Calu3 (cell line): Measurements from ENCODE around the gene DCLK2. TPM values are rescaled to one million over a fixed set of nuclear protein-coding genes. Genes with fewer than 3 reads are reported as not detected.

Experiments
- BruUV-seq: library from RNA; stranded (reverse); fragments of 400-500 nt; replicated peaks from 2 replicates; lab custom pipeline; 2021; lab: Mats Ljungman, UMichigan
- CTCF ChIA-PET: fragments of 300-600 bp; sonication (Branson Sonifier 250); formaldehyde crosslinking; loops from one replicate; lab custom pipeline; 2022; ENCODE audit warnings: antibody characterized with exemption; lab: Charles Lee
- DNase-seq: peaks from one replicate; pipeline ENCODE4 v3.0.0; 2022
- H3K27ac Mint-ChIP-seq: one replicate; pipeline ENCODE4 v1.8.0; 2022; ENCODE audit warnings: mixed read lengths; ENCODE audit not compliant: unreplicated experiment
- H3K27me3 Mint-ChIP-seq: one replicate; pipeline ENCODE4 v1.8.0; 2022; ENCODE audit warnings: mixed read lengths; ENCODE audit not compliant: unreplicated experiment
- H3K36me3 Mint-ChIP-seq: one replicate; pipeline ENCODE4 v1.8.0; 2022; ENCODE audit warnings: mild to moderate bottlenecking, moderate library complexity, mixed read lengths; ENCODE audit not compliant: insufficient read depth, unreplicated experiment
- H3K4me1 Mint-ChIP-seq: one replicate; pipeline ENCODE4 v1.8.0; 2022; ENCODE audit warnings: mild to moderate bottlenecking, low read depth, mixed read lengths; ENCODE audit not compliant: unreplicated experiment
- H3K4me3 Mint-ChIP-seq: one replicate; pipeline ENCODE4 v1.8.0; 2022; ENCODE audit warnings: mild to moderate bottlenecking, low read depth, moderate library complexity, mixed read lengths; ENCODE audit not compliant: unreplicated experiment
- H3K9me3 Mint-ChIP-seq: one replicate; pipeline ENCODE4 v1.8.0; 2022; ENCODE audit warnings: low read depth, mixed read lengths; ENCODE audit not compliant: unreplicated experiment
- CTCF ChIP-seq: fragments of 200-600 bp; IDR thresholded peaks from one replicate; pipeline ENCODE4 v1.8.0; 2022; ENCODE audit warnings: antibody characterized with exemption; ENCODE audit not compliant: unreplicated experiment
- intact Hi-C: fragments of 100-400 bp; cut with micrococcal nuclease; formaldehyde crosslinking; loops from one replicate; pipeline ENCODE4 v1.10.0; 2022; ENCODE audit not compliant: unreplicated experiment
- total RNA-seq: library from RNA; stranded (reverse); gene quantifications from 2 replicates; pipeline ENCODE4 v1.2.3, GENCODE V29; 2022

Gene DCLK2
- total RNA-seq, 1 experiment from 2014 or later: 0.31 TPM

GRCh38 chr4:150131581-150132228 is 53.5 kb downstream of the DCLK2 start:
- H3K27ac Mint-ChIP-seq: no peak overlapping the region
- no peaks in the 10 kb centered on the region for H3K36me3 Mint-ChIP-seq
- intact Hi-C loops: no loop called here
- no TSS peak for BruUV-seq
- no peak for DNase-seq
- H3K9me3 Mint-ChIP-seq: no peaks in the 10 kb centered on the region
- no peaks in the 10 kb centered on the region for H3K27me3 Mint-ChIP-seq
- CTCF ChIA-PET: no interaction called here
- TF ChIP-seq CTCF: no peak
- no peaks in the 10 kb centered on the region for H3K4me1 Mint-ChIP-seq
- H3K4me3 Mint-ChIP-seq: no peak overlapping the region

GRCh38 chr4:150133605-150134004 is 55.4 kb downstream of the DCLK2 start:
- H3K27ac Mint-ChIP-seq: no peak overlapping the region
- H3K36me3 Mint-ChIP-seq: no peaks in the 10 kb centered on the region
- no TSS peak for BruUV-seq
- intact Hi-C loops: no loop called here
- H3K4me3 Mint-ChIP-seq: no peak overlapping the region
- H3K9me3 Mint-ChIP-seq: no peaks in the 10 kb centered on the region
- no peak for DNase-seq
- H3K4me1 Mint-ChIP-seq: no peaks in the 10 kb centered on the region
- no peak for TF ChIP-seq CTCF
- H3K27me3 Mint-ChIP-seq: no peaks in the 10 kb centered on the region
- CTCF ChIA-PET: no interaction called here

GRCh38 chr4:150135134-150135772 is 57.0 kb downstream of the DCLK2 start:
- no peak for DNase-seq
- Mint-ChIP-seq H3K4me3 (no peak overlapping the region), H3K36me3 (no peaks in the 10 kb centered on the region), H3K9me3 (no peaks in the 10 kb centered on the region), H3K27me3 (no peaks in the 10 kb centered on the region), H3K4me1 (no peaks in the 10 kb centered on the region), H3K27ac (no peak overlapping the region)
- CTCF ChIA-PET: no interaction called here
- BruUV-seq: no TSS peak
- TF ChIP-seq CTCF: no peak
- intact Hi-C loops: no loop called here

GRCh38 chr4:150136036-150136435 is 57.8 kb downstream of the DCLK2 start:
- H3K36me3 Mint-ChIP-seq: no peaks in the 10 kb centered on the region

More at GRCh38 chr4:150136036-150136435, 57.8 kb downstream of the DCLK2 start:
- Mint-ChIP-seq H3K9me3 (no peaks in the 10 kb centered on the region), H3K27me3 (no peaks in the 10 kb centered on the region), H3K4me3 (no peak overlapping the region), H3K4me1 (no peaks in the 10 kb centered on the region), H3K27ac (no peak overlapping the region)
- DNase-seq: no peak
- CTCF ChIA-PET: no interaction called here
- BruUV-seq: no TSS peak
- intact Hi-C loops: no loop called here
- no peak for TF ChIP-seq CTCF
